Sigmoid colon (tissue), 4 donors: ENCODE results near the gene ATOX1.
"Not testable (repeated sequence)": the region's sequence is repeated elsewhere in the genome, so short reads cannot be mapped to it uniquely, and the experiment has no call there.

ENCODE experiments used
- CTCF ChIP-seq, 4 experiments: fragments of 450-650 bp in 3 of 4; fragments of 200-600 bp in 1 of 4; IDR thresholded peaks; one replicate each; pipeline ENCODE4 v1.5.1; 2016 to 2019; ENCODE audit warnings: antibody characterized with exemption in 4 of 4, mild to moderate bottlenecking in 3 of 4, moderate library complexity in 2 of 4
- EP300 ChIP-seq, 4 donors: sonication (generic); formaldehyde crosslinking; IDR thresholded peaks; one replicate each; pipeline ENCODE4 v1.6.1; 2017; ENCODE audit warnings: antibody characterized with exemption in 4 of 4
- POLR2A ChIP-seq, 2 donors: fragments of 450-650 bp; IDR thresholded peaks; one replicate each; pipeline ENCODE4 v1.6.1; 2016; ENCODE audit warnings: antibody characterized with exemption in 2 of 2, mild to moderate bottlenecking in 2 of 2, moderate library complexity in 2 of 2
- POLR2AphosphoS5 ChIP-seq, 4 donors: sonication (generic); formaldehyde crosslinking; IDR thresholded peaks; one replicate each; pipeline ENCODE4 v1.6.1; 2017; ENCODE audit warnings: antibody characterized with exemption in 4 of 4

GRCh38 chr5:151729597-151729996 is 28.8 kb downstream of the ATOX1 start:
- TF ChIP-seq CTCF, POLR2A, POLR2AphosphoS5, EP300 (IDR thresholded peaks at IDR 0.05): not testable (repeated sequence)
